Immature natural killer cell (primary cell): ENCODE measurements around the gene MEF2B. TPM values are rescaled to one million over a fixed set of nuclear protein-coding genes. Genes with fewer than 3 reads are reported as not detected.

Source experiments
- DNase-seq, 3 donors: peaks; one replicate each; pipeline ENCODE4 v3.0.0; 2022; ENCODE audit warnings: mixed read lengths in 1 of 3
- H3K27ac Mint-ChIP-seq, 6 donors: one replicate each; pipeline ENCODE4 v1.8.0; 2020; ENCODE audit warnings: mixed read lengths in 6 of 6, mild to moderate bottlenecking in 5 of 6, inconsistent platforms in 4 of 6, moderate library complexity in 3 of 6
- H3K27me3 Mint-ChIP-seq, 3 donors: one replicate each; pipeline ENCODE4 v1.8.0; 2020 to 2021; ENCODE audit warnings: low read depth in 3 of 3, mild to moderate bottlenecking in 3 of 3, mixed read lengths in 3 of 3, moderate library complexity in 3 of 3, inconsistent platforms in 1 of 3
- H3K36me3 Mint-ChIP-seq, 3 donors: one replicate each; pipeline ENCODE4 v1.8.0; 2020; ENCODE audit warnings: mixed read lengths in 3 of 3, inconsistent platforms in 2 of 3, mild to moderate bottlenecking in 2 of 3
- H3K4me1 Mint-ChIP-seq, 2 donors: one replicate each; pipeline ENCODE4 v1.8.0; 2020; ENCODE audit warnings: inconsistent platforms in 2 of 2, mild to moderate bottlenecking in 2 of 2, mixed read lengths in 2 of 2, moderate library complexity in 1 of 2
- H3K4me3 Mint-ChIP-seq, 5 donors: one replicate each; pipeline ENCODE4 v1.8.0; 2020; ENCODE audit warnings: mild to moderate bottlenecking in 5 of 5, mixed read lengths in 5 of 5, inconsistent platforms in 3 of 5, moderate library complexity in 3 of 5
- H3K9me3 Mint-ChIP-seq, 6 donors: one replicate each; pipeline ENCODE4 v1.8.0; 2020; ENCODE audit warnings: mild to moderate bottlenecking in 6 of 6, mixed read lengths in 6 of 6, inconsistent platforms in 4 of 6, moderate library complexity in 3 of 6
- polyA plus RNA-seq, 3 donors: library from polyadenylated mRNA; unstranded; fragments of 300-500 nt; fragmentation: Illumina TruSeq; gene quantifications; one replicate each; pipeline ENCODE4 v1.2.3, GENCODE V29; 2021

MEF2B gene
- polyA plus RNA-seq, 3 donors from 2014 or later = 0.35 to 0.82 TPM; not detected in 1

DNA sequence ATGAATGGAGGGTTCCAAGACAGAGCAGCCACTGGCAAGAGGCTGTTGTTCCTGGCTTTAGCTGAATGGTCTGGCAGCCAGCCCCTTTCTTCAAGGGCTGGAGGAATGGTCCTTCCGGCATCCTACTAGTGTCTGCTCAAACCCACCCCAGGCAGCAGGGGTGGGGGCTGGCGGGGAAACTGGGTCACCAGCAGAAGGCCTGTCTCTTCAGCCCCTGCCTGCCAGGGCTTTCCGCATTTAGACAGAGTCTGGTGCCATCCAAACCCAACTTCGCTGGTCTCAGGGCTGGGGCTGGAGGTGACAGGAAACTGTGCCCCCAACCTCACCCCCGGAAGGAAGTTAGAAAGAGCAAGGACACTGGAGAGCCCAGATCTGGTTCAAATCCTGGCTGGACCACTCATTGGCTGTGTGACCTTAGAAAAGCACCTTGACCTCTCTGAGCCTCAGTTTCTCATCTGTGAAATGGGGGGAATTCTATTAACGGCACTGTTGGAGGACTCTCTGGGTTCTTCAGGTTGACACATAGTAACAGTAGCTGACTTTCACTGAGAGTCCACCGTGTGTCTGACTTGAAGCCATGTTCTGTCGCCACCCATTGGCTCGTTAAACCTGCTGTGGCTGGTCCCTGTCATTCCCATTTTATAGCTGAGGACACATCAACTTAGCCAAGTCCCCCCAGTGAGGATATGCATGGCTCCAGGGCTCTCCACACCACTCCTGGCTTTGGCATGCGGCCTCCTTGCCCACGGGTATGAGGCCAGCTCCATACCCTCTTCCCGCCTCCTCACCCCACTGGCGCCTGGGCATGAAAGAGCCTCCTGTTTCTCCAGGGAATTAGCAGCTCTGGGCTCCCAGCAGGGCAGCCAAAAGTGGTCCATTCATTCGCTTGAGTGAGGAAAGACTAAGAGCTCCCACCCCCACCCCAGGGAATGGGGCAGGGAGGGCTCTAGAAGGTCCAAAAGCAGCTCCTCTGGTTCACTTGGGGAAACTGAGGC lies 35.6 kb upstream of the MEF2B start:
- peaks cover 32 to 39% of the 10 kb centered on the region in 2 donors for H3K4me1 Mint-ChIP-seq
- no peaks in the 10 kb centered on the region for H3K9me3 Mint-ChIP-seq
- no peak overlapping the region for H3K27ac Mint-ChIP-seq
- peak overlapping the region in 1 of 5 donors; percentile 93 for H3K4me3 Mint-ChIP-seq
- peaks cover 8 to 12% (median 9%) of the 10 kb centered on the region in 3 donors for H3K27me3 Mint-ChIP-seq
- H3K36me3 Mint-ChIP-seq = no peaks in the 10 kb centered on the region
- no peak for DNase-seq

DNA sequence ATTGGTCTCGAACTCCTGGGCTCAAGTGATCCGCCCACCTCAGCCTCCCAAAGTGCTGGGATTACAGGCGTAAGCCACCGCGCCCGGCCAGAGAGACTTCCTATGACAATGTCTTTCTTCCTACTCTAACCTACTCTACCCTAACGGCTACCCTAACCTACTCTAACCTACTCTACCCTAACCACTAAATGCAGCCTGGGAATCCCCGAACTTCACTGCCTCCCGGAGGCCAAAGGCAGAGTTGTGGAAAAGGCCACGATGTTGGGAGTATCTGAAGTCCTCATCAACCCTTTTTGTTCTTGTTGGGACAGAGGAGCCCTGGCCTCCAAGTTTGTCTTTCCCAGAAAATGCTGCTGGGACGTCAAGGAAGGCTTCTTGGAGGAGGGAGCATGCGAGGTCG lies 34.1 kb upstream of the MEF2B start:
- Mint-ChIP-seq H3K27ac (peak overlapping the region in 5 of 6 donors; percentile 24 to 84 (median 67)), H3K4me3 (peak overlapping the region; percentile 90 to 95 (median 93)), H3K36me3 (no peaks in the 10 kb centered on the region), H3K4me1 (peaks cover 32 to 39% of the 10 kb centered on the region in 2 donors), H3K27me3 (peaks cover 8 to 10% (median 9%) of the 10 kb centered on the region in 3 donors), H3K9me3 (no peaks in the 10 kb centered on the region)
- no peak for DNase-seq

DNA sequence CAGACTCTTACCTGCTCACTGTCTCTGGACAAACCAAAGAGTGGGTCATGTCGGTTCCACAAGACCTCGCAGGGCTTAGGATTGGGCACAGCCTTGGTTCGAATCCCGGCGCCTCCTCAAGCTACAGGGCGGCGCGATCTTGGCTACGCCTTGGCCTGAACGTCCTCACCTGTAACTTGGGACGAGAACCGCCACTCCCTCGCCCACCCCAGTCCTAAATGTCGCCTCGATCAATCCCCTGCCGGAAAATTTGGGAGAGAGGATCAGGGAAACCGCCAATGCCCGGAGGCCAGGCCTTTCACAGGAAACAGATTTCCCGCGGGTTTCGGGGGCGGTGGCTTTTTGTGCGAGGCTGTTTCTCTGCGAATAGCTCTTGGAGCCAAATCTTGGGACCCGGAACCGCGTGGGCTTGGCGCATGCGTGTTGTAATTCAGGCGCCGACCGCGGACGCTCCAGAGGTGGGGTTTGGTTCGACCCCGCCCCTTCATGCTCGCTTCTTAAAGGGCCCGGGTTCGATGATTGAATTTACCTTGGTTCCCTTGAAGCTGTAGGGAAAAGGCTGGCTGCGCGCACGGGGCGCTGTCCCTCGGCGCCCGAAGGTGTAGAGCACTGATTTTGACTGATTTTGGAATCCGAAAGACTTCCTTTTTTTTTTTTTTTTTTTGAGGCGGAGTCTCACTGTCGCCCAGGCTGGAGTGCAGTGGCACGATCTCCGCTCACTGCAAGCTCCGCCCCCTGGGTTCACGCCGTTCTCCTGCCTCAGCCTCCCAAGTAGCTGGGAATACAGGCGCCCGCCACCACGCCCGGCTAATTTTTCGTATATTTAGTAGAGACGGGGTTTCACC lies 33.2 kb upstream of the MEF2B start, which contains the start of gene NR2C2AP:
Gene NR2C2AP (minus strand): TSS at position 403 of the 845 bp plus-strand sequence. CDS start 354 bp downstream, at position 49.
- H3K27me3 Mint-ChIP-seq = peaks cover 8 to 10% (median 9%) of the 10 kb centered on the region in 3 donors
- H3K4me3 Mint-ChIP-seq = peak within 1 kb of the TSS; percentile 90 to 95 (median 93)
- peak within 1 kb of the TSS; percentile 84 to 91 (median 89) for H3K27ac Mint-ChIP-seq
- peaks cover 0 to 2% (median 0%) of the 10 kb centered on the region in 3 donors for H3K36me3 Mint-ChIP-seq
- peaks cover 32 to 39% of the 10 kb centered on the region in 2 donors for H3K4me1 Mint-ChIP-seq
- no peaks in the 10 kb centered on the region for H3K9me3 Mint-ChIP-seq
- peak; percentile 88 to 90 (median 90) for DNase-seq

DNA sequence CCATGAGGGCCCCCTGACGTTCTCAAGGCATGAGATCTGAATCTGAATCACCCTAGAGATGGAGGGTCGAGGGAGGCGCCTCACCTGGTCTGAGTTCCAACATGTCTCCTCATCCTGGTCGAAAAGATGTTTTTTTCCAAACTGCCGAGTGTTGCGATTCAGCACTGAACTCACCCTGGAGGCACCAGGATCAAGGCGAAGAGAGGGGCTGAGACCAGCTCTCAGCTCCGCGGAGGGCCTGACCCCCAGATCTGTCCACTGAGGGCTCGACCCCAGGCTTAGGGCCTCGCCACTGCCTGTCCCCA lies 32.6 kb upstream of the MEF2B start:
- no peak for DNase-seq
- Mint-ChIP-seq H3K36me3 (peaks cover 0 to 5% (median 0%) of the 10 kb centered on the region in 3 donors), H3K27me3 (peaks cover 8 to 10% (median 9%) of the 10 kb centered on the region in 3 donors), H3K9me3 (no peaks in the 10 kb centered on the region), H3K4me3 (peak overlapping the region; percentile 90 to 95 (median 93)), H3K27ac (peak overlapping the region; percentile 82 to 91 (median 88)), H3K4me1 (peaks cover 29 to 36% of the 10 kb centered on the region in 2 donors)

DNA sequence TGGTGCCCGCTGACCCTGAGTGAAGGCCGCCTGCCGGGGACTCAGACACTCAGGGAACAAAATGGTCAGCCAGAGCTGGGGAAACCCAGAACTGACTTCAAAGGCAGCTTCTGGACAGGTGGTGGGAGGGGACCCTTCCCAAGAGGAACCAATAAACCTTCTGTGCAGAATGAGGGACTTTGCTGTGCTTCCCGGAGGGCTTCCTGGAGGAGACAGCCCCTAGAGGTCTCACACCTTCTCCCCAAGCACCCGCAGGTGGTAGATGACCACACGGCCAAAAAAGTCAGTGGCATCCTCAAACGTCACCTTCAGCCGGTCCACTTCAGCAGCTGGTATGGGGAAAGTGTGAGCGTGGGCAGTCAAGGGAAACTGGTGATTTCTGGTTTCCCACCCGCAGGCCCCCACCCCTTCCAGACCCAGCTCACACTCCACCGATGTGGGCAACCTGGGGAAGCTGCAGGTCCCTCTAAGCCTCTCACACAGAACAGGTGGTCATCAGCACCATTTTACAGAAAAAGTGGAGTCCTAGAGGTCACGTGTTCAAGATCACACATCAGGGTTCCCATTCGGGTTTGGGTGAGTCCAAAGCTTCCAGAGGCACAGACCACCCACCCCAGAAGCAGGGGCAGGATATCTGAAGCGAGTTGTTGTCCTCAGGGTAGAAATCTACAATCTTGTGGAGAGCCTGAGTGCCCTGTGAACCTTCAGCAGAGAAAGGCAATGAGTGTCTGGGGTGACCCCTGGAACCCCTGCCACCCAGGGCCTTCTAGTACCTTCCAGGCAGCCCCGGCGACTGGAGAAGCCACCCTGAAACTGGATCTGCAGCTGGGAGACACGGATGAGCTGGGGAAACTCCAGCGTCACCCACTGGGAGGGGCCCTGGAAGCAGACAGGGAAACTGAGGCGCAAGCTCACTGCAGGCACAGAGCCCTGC lies 31.9 kb upstream of the MEF2B start:
- H3K36me3 Mint-ChIP-seq = peaks cover 0 to 5% (median 0%) of the 10 kb centered on the region in 3 donors
- H3K27me3 Mint-ChIP-seq = peaks cover 4 to 9% (median 6%) of the 10 kb centered on the region in 3 donors
- peak overlapping the region; percentile 34 to 91 (median 86) for H3K27ac Mint-ChIP-seq
- peak overlapping the region; percentile 90 to 95 (median 93) for H3K4me3 Mint-ChIP-seq
- H3K9me3 Mint-ChIP-seq = no peaks in the 10 kb centered on the region
- H3K4me1 Mint-ChIP-seq = peaks cover 22 to 29% of the 10 kb centered on the region in 2 donors
- no peak for DNase-seq

DNA sequence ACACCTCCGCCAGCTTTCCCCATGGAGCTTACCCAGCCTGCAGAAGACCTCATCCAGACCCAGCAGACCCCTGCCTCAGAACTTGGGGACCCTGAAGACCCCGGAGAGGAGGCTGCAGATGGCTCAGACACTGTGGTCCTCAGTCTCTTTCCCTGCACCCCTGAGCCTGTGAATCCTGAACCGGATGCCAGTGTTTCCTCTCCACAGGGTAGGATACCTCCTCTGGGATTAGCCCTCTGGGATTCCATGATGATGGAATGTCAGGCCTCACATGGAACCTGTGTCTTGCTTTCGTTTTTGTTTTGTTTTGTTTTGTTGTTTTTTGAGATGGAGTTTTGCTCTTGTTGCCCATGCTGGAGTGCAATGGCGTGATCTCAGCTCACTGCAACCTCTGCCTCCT lies 23.9 kb upstream of the MEF2B start:
- Mint-ChIP-seq H3K9me3 (no peaks in the 10 kb centered on the region), H3K4me3 (peak overlapping the region; percentile 96 to 99 (median 98)), H3K27ac (peak overlapping the region in 4 of 6 donors; percentile 34 to 67 (median 52)), H3K4me1 (peaks cover 46 to 52% of the 10 kb centered on the region in 2 donors), H3K36me3 (peaks cover 0 to 5% (median 0%) of the 10 kb centered on the region in 3 donors), H3K27me3 (peaks cover 3 to 12% (median 6%) of the 10 kb centered on the region in 3 donors)
- DNase-seq = no peak

DNA sequence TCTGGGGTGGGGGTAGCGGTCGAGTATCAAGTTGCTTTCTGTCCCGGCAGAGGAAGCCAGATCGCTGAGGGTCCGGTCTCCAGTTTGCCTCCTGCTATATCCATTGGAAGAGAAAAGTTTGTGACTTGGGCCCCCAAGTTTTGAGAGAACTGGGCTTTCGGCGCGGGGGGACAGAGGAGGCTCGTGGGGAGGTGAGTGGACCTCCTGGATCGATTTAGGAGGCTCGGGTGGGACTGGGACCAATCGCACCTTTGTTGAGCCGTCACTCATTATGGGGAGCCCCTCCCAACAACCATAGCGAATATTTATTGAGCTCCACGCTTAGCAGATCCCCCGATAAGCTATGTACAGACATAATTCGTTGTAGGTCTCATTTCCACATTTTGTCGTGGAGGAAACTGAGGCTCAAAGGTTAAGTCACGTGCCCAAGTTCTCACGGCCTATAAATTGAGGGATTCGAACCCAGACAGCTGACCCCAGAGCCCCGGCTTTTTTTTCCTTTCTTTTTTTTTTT lies 22.9 kb upstream of the MEF2B start:
- H3K4me1 Mint-ChIP-seq = peaks cover 52 to 53% of the 10 kb centered on the region in 2 donors
- H3K27ac Mint-ChIP-seq = peak overlapping the region; percentile 98 to 100 (median 99)
- DNase-seq = no peak

DNA sequence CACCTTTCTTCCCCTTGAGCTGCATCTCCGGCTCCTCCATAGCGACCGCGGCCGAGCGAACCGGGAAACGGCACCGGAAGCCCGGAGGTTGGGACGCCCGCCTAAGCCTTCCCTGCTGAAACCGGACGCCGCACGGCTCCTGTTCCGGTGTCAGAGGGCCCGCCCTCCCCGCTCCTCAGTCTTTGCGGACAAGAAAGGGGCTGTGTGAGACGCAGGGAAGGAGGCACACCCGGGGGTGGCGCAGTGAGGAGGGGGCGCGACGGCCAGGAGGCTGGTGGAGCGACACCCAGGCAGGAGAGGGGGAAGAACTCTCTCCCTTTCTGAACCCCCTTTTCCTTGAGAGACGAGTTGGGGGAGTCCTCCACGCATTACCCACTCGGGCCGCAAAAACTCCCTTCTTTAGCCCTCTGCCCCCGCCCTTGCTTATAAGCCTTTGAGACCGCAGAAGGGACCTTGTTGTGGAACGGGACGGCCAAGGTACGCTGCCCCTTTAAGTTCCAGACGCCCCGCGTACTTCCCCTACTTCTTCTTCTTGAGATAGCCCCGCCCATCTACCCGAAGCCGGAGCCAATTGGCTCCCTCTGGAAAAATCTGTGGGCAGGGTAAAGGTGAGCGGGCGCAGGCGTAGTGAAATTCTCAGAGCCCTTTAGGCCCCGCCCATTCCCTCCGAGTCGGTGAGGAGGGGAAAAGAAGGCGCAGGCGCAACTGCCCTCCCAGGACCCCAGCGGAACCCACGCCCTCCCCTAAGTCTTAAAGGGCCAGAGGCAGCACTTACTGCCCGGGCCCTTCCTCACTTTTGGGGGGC lies 22.2 kb upstream of the MEF2B start, which contains the start of the genes BORCS8 and RFXANK:
Gene BORCS8 (minus strand): TSS at position 75 of the 805 bp plus-strand sequence. CDS start 35 bp downstream, at position 40.
Gene RFXANK (plus strand): TSS at position 181 of the 805 bp plus-strand sequence. CDS start 1,689 bp downstream, outside the sequence.
- no peaks in the 10 kb centered on the region for H3K36me3 Mint-ChIP-seq
- H3K4me3 Mint-ChIP-seq = peak within 1 kb of the TSS; percentile 96 to 99 (median 98)
- H3K9me3 Mint-ChIP-seq = no peaks in the 10 kb centered on the region
- peak within 1 kb of the TSS; percentile 98 to 100 (median 99) for H3K27ac Mint-ChIP-seq
- peaks cover 3 to 12% (median 8%) of the 10 kb centered on the region in 3 donors for H3K27me3 Mint-ChIP-seq
- peaks cover 52 to 53% of the 10 kb centered on the region in 2 donors for H3K4me1 Mint-ChIP-seq
- peak; percentile 98 to 99 (median 99) for DNase-seq

More for the DNA sequence above, 22.9 kb upstream of the MEF2B start:
- Mint-ChIP-seq H3K27me3 (peaks cover 3 to 12% (median 8%) of the 10 kb centered on the region in 3 donors), H3K4me3 (peak overlapping the region; percentile 96 to 99 (median 98)), H3K36me3 (peaks cover 0 to under 1% (median 0%) of the 10 kb centered on the region in 3 donors), H3K9me3 (no peaks in the 10 kb centered on the region)

DNA sequence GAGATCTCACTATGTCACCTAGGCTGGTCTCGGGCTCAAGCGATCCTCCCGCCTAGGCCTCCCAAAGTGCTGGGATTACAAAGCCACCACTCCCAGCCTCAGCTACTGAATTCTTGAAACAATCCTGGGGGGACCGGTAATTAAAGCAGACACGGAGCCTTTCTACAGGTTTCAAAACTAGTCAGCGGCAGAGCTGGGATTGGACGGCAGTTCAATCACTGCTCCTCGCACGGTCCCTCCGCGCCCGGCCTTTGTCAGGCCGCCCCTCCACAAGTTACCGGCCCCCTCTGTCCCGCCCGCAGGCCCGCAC lies 21.7 kb upstream of the MEF2B start:
- Mint-ChIP-seq H3K4me1 (peaks cover 55 to 57% of the 10 kb centered on the region in 2 donors), H3K36me3 (peaks cover 0 to 1% (median 0%) of the 10 kb centered on the region in 3 donors), H3K9me3 (no peaks in the 10 kb centered on the region), H3K27ac (peak overlapping the region; percentile 98 to 100 (median 99)), H3K4me3 (peak overlapping the region; percentile 96 to 99 (median 98)), H3K27me3 (peaks cover 3 to 12% (median 8%) of the 10 kb centered on the region in 3 donors)
- no peak for DNase-seq

DNA sequence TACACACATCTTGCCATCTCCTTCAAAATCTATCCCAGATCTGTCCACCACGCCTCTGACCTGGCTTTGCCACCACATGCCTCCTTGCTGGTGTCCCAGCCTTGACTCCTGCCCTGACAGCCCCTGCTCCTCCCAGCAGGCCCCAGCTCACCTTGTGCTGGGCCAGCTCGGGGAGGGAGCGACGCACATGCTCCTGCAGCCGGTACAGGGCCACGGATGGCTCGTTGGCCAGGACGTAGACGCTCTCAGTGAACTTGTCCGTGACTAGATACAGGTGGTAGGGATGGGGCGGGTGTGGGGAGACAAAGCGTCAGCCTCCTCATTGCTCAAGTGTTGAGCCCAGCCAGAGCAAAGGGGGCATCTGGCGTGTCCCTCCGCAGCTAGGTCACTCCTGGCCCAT lies 16.7 kb upstream of the MEF2B start:
- H3K4me3 Mint-ChIP-seq = no peak overlapping the region
- H3K9me3 Mint-ChIP-seq = no peaks in the 10 kb centered on the region
- peak overlapping the region in 1 of 6 donors; percentile 58 for H3K27ac Mint-ChIP-seq
- peaks cover 39 to 44% of the 10 kb centered on the region in 2 donors for H3K4me1 Mint-ChIP-seq
- H3K36me3 Mint-ChIP-seq = peaks cover 4 to 19% (median 10%) of the 10 kb centered on the region in 3 donors
- DNase-seq = no peak
- H3K27me3 Mint-ChIP-seq = peaks cover 0 to 2% (median 1%) of the 10 kb centered on the region in 3 donors

DNA sequence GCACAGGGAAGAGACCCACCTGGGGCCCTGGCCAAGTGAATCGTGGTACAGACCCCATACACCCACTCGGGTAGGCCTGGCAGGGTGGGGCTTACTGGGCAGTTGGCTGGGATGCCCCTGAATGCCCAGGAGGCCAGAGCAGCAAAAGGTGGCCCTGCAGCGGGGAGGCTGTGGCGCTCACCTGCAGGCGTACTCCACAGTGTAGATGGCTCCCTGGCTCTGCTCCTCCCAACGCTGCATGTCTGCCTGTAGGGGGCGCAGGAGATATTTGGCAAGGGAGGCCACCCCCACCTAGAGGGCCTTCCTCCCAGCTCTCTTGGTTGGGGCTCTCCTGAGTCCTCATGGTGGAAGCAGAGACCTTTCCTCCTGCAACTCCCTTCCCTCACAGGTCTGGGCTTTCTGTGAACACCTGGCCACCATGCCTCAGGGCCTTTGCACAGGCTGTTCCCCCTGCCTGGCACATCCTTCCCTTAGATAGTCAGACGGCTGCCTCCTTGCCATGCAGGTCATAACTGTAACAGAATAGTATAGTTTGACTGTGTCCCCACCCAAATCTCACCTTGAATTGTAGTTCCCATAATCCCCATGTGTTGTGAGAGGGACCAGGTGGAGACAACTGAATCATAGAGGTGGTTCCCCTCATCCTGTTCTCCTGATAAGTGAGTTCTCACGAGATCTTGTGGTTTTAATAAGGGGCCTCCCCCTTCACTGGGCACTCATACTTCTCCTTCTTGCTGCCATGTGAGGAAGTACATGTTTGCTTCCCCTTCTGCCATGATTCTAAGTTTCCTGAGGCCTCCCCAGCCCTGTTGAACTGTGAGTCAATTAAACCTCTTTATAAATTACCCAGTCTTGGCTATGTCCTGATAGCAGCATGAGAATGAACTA lies 16.0 kb upstream of the MEF2B start:
- H3K4me3 Mint-ChIP-seq = no peak overlapping the region
- peaks cover 0 to 2% (median 1%) of the 10 kb centered on the region in 3 donors for H3K27me3 Mint-ChIP-seq
- peak; percentile 36 to 53 (median 46) for DNase-seq
- H3K9me3 Mint-ChIP-seq = no peaks in the 10 kb centered on the region
- peak overlapping the region in 4 of 6 donors; percentile 36 to 67 (median 52) for H3K27ac Mint-ChIP-seq
- H3K4me1 Mint-ChIP-seq = peaks cover 33 to 37% of the 10 kb centered on the region in 2 donors
- peaks cover 4 to 24% (median 10%) of the 10 kb centered on the region in 3 donors for H3K36me3 Mint-ChIP-seq
